Fibroblast of the aortic adventitia (primary cell): ENCODE data around the gene ASF1A. TPM values are rescaled to one million over a fixed set of nuclear protein-coding genes. Genes with fewer than 3 reads are reported as not detected.
A peak's percentile ranks its signal among the peaks of the same experiment; 100 is the strongest.

Experiments used
- DNase-seq: peaks from one replicate; pipeline ENCODE4 v3.0.0-alpha.2; 2010; ENCODE audit warnings: low read depth
- H3K4me3 ChIP-seq: 2 replicates; pipeline ENCODE4 v1.5.1; 2011; ENCODE audit warnings: low read depth, mild to moderate bottlenecking, control low read depth, low read length, moderate library complexity
- total RNA-seq: library from RNA; depleted of rRNA; stranded (reverse); fragments of >200 nt; gene quantifications from 2 replicates; pipeline ENCODE4 v1.2.3, GENCODE V29; 2012; ENCODE audit warnings: low replicate concordance
- TF ChIP-seq, protein P1 (sequence below): IDR thresholded peaks from 2 replicates; pipeline ENCODE4 v1.5.1; 2011; ENCODE audit warnings: mild to moderate bottlenecking, low read length, control low read depth, inconsistent platforms; ENCODE audit not compliant: insufficient read depth

The ASF1A gene
- total RNA-seq, 1 donor = 26.1 TPM

DNA sequence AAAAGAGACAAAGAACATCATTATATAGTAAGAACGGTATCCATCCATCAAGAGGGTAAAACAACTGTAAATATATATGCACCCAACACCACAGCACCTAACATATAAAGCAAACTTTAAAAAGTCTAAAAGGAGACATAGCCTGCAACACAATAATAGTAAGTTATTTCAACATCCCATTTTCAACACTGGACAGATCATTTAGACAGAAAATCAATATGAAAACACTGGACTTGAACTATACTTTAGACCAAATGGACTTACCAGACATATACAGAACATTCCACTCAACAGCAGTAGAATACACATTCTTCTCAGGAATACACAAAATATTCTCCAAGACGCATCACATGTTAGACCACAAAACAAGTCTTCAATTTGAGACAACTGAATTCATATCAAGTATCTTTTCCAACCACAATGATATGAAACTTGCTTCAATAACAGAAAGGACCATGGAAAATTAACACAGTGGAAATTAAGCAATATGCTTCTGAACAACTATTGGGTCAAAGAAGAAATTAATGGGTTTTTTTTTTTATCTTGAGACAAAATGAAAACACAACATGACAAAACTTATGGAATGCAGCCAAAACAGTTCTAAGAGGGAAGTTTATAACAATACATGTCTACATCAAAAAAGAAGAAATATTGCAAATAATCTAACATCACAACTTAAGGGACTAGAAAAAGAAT lies 23.9 kb upstream of the ASF1A start:
- DNase-seq = peak; percentile 55
- no peak overlapping the region for H3K4me3 ChIP-seq
- TF ChIP-seq, protein P1, sequence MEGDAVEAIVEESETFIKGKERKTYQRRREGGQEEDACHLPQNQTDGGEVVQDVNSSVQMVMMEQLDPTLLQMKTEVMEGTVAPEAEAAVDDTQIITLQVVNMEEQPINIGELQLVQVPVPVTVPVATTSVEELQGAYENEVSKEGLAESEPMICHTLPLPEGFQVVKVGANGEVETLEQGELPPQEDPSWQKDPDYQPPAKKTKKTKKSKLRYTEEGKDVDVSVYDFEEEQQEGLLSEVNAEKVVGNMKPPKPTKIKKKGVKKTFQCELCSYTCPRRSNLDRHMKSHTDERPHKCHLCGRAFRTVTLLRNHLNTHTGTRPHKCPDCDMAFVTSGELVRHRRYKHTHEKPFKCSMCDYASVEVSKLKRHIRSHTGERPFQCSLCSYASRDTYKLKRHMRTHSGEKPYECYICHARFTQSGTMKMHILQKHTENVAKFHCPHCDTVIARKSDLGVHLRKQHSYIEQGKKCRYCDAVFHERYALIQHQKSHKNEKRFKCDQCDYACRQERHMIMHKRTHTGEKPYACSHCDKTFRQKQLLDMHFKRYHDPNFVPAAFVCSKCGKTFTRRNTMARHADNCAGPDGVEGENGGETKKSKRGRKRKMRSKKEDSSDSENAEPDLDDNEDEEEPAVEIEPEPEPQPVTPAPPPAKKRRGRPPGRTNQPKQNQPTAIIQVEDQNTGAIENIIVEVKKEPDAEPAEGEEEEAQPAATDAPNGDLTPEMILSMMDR = no peak

DNA sequence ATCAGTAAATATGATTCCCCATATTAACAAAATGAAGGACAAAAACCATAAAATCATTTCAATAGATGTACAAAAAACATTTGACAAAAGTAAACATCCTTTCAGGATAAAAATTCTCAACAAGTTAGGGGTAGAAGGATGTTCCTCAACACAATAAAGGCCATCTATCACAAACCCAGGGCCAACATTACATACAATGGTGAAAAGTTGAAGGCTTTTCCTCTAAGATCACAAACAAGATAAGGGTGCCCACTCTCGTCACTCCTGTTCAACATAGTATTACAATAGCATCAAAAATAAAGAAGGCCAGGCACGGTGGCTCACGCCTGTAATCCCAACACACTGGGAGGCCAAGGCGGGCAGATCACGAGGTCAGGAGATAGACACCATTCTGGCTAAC lies 22.6 kb upstream of the ASF1A start:
- TF ChIP-seq, protein P1 = no peak
- no peak for DNase-seq
- H3K4me3 ChIP-seq = no peak overlapping the region

DNA sequence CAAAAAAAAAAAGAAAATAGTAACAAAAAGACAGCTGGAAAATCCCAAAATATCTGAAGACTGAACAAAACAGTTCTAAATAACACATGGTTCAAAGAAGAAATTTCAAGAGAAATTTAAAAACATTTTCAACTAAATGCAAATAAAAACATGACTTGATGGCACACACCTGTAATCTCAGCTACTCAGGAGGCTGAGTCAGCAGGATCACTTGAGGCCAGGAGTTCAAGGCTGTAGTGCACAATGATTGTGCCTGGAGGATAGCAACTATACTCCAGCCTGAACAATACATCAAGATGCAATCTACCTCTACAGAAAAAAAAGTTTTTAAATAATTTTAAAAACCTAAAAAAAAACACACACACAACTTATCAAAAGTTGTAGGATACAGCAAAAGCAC lies 21.6 kb upstream of the ASF1A start:
- DNase-seq = no peak
- TF ChIP-seq, protein P1 = no peak
- H3K4me3 ChIP-seq = no peak overlapping the region

DNA sequence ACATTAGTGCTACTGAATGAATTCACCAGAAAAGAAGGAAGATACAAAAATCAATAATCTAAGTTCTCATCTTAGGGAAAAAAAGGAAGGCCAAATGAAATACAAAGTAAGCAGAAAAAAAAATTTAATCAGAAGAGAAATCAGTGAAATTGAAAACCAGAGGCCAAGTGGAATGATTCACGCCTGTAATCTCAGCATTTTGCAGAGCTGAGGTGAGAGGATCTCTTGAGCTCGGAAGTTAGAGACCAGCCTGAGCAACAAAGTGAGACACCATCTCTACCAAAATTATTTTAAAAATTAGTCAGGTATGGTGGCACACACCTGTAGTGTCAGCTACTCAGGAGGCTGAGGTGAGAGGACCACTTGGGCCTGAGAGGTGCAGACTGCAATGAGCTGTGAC lies 21.2 kb upstream of the ASF1A start:
- peak; percentile 27 for DNase-seq
- TF ChIP-seq, protein P1 = no peak
- H3K4me3 ChIP-seq = no peak overlapping the region

DNA sequence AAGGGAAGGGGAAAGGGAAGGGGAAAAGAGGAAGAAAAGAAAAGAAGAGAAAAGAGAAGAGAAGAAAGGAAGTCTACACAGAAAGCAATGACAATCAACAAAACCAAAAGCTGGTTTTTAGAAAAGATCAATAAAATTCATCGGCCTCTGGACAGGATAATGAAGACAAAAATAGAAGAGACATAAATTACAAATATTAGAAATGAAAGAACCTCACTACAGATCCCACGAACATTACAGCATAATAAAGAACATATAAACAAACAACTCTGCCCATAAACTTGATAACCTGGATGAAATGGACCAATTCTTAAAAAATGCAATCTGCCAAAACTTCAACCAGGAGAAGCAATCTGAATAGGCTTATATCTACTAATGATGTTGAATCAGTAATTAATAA lies 20.7 kb upstream of the ASF1A start:
- DNase-seq = no peak
- H3K4me3 ChIP-seq = no peak overlapping the region
- TF ChIP-seq, protein P1 = no peak

DNA sequence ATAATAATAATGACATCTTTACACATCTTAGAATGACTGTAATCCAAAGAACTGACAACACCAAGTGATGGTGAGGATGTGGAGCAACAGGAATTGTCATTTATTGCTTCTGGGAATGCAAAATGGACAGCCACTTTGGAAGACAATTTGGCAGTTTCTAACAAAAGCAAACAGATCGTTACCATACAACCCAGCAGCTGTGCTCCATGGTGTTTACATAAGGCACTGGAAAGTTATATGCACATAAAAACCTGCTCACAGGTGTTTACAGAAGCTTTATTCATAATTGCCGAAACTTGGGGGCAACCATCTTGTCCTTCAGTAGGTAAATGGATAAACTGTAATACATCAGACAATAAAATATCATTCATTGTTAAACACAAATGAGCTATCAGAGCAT lies 18.3 kb upstream of the ASF1A start:
- TF ChIP-seq, protein P1 = no peak
- DNase-seq = no peak
- no peak overlapping the region for H3K4me3 ChIP-seq

DNA sequence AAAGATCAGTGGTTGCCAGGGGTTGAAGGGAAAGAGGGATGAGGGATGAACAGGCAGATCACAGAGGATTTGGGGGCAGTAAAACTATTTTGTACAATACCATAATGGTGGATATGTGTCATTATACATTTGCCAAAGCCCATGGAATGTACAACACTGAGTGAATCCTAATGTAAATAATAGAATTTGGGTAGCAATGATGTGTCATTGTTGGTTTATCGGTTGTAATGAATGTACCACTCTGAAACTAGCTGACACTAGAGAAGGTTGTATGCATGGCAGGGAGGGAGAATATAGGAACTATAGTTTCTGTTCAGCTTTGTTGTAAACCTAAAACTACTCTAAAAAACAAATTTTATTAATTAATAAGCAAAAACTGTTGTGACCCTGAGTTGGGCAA lies 17.8 kb upstream of the ASF1A start:
- no peak for DNase-seq

More for the DNA sequence above, 17.8 kb upstream of the ASF1A start:
- H3K4me3 ChIP-seq = no peak overlapping the region
- TF ChIP-seq, protein P1 = no peak
